ENCODE data around the gene PDLIM4.

GRCh38 chr5:132257131-132258101, at the start of gene PDLIM4:
- TF ChIP-seq REST (IDR thresholded peaks at IDR 0.05; ENCODE audit: insufficient read depth in 1 of 2, low read depth in 2 of 2, low read length in 2 of 2), result no peak
- TF ChIP-seq POLR2AphosphoS5 (IDR thresholded peaks at IDR 0.05; ENCODE audit: low read depth, low read length), result no peak
